EL (cell line): ENCODE measurements around the gene ACSM6.

Experiments used
- DNase-seq: peaks from one replicate; pipeline ENCODE4 v3.0.0-alpha.2; 2016

ACSM6 gene

GRCh38 chr10:95247200-95247880 lies 53.3 kb downstream of the ACSM6 start:
- DNase-seq, result peak; percentile 95

DNA sequence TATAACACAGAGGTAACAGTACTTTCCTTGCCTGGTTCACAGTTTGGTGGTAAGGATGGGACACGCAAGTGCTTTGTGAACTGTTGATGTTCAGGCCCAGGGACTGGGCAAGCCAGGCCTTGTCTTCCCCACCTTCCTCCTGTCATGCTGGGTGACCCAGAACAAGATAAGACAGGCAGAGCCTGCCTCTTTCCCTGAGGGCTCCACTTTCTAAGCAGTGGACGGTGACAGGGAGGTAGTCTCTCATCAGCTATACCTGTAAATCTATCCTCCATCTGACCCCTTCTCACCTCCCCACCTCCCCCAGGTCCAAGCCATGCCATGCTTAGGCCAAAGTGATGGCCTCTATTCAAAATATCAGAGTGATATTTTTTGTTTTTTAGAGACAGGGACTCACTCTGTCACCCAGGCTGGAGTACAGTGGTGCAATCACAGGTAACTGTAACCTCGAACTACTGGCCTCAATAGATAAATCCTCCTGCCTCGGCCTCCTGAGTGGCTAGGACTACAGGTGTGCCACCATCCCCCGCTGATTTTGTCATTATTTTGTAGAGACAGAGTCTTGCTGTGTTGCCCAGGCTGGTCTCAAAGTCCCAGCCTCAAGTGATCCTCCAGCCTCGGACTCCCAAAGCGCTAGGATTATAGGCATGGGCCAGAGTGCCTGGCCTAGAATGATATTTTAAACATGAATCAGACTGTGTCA lies 54.0 kb downstream of the ACSM6 start:
- DNase-seq, result no peak

GRCh38 chr10:95248989-95249388 lies 55.0 kb downstream of the ACSM6 start:
- no peak for DNase-seq

DNA sequence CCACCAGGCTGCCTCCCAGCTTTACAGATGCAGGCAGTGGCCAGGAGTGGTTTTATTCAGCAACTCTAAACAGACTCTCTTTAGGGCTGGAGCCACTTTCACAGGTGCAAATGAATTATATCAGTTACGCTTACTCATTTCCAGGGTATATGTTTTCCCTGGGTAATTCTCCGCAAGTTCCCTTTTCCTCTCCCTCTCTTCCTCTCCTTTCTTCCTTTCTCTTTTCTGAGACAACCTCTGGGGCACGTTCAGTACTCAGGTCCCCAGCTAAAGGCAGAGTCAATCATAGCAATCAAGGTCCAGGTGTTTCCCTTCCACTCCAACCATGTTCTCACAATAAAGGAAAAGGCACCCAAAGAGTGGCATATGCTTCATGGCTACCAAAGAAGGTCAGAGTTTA lies 55.4 kb downstream of the ACSM6 start:
- no peak for DNase-seq

- no peak for DNase-seq
Observed at GRCh38 chr10:95250856-95251255, 56.8 kb downstream of the ACSM6 start.

DNA sequence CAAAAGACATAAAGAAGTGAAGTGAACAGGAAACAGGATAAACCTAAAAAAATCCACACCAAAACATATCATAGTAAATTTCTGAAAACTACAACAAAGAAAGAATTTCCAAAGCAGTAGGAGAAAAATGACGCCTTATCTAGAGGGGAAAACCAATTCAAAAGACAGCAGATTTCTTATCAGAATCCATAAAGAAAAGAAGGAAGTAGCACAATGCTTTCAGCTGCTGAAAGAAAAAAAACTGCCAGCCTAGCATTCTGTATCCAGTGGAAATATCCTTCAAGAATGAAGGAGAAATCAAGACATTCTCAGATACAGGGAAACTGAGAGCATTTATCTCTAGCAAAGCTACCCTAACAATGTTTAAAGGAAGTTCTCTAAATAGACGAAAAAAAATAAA lies 59.0 kb downstream of the ACSM6 start:
- no peak for DNase-seq

DNA sequence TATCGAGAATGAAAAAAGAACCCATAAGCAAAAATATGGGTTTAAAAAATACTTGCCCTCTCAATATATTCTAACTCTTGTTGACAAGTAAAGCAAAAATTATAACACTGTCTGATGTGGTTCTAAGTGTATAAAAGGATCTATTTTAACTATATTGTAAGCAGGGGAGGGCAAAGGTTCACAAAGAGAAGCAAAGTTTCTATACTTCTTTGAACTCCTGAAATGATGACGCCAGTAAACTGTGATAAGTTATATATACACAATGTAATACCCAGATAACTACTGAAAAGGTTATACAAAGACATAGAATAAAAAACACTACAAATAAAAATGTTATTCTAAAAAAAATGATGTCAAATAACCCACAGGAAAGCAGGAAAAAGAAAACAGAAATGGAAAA lies 59.6 kb downstream of the ACSM6 start:
- no peak for DNase-seq

- DNase-seq, result no peak
Observed at GRCh38 chr10:95254629-95255028, 60.6 kb downstream of the ACSM6 start.

- no peak for DNase-seq
Observed at GRCh38 chr10:95256268-95256667, 62.2 kb downstream of the ACSM6 start.

DNA sequence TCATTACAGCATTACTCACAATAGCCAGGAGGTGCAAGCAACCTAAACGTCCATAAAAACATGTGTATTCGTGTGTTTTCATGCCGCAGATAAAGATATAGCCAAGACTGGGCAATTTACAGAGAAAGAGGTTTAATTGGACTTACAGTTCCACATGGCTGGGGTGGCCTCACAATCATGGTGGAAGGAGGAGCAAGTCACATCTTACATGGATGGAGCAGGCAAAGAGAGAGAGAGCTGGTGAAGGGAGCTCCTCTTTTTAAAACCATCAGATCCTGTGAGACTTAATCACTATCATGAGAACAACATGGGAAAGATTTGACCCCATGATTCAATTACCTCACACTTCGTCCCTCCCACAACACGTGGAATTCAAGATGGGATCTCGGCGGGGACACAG lies 63.8 kb downstream of the ACSM6 start:
- no peak for DNase-seq

GRCh38 chr10:95260397-95260881 lies 66.4 kb downstream of the ACSM6 start:
- DNase-seq, result peak; percentile 97

- DNase-seq, result peak; percentile 81
Observed at GRCh38 chr10:95260909-95261552, 67.0 kb downstream of the ACSM6 start.

GRCh38 chr10:95261926-95262325 lies 67.9 kb downstream of the ACSM6 start:
- no peak for DNase-seq

GRCh38 chr10:95262763-95263518 lies 68.9 kb downstream of the ACSM6 start:
- DNase-seq, result no peak

- DNase-seq, result no peak
Observed at GRCh38 chr10:95263864-95264226, 69.8 kb downstream of the ACSM6 start.

DNA sequence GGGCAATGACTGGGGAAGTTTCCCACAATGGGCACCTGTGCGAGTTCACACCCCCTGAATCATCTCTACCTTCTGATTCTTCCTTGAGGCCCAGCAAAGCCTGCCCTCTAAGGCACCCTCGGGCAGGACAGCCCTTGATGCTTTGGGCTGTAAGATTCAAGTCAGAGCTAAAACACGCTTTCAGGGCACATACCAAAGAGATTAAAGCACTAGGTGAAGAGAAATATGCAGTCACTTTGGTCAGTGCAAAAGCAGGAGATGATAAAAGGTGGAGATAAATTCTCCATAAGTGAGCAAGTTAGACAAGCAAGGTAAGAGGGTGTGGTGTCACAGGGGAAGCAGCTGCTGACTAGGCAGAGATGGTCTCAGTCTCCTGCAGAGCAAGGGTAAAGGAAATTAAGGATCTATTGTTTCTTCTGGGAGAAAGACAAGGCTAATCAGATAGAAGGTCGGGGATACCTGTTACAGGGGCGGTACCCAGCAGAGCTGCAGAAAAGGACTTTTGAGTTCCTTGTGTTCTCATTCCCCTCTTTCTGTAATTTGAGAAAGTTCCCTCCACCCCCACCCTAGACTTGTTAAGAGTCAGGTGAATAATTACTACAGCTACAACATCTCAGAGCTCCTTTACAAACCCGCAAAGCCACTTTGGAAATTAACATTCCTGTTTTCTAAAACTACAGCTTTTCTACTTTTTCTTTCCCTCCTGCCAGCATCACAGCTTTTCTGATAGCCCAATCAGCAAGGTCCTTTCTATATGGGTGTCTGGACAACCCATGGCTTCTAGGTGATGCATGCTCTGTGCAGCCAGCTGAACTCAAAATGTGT lies 70.4 kb downstream of the ACSM6 start:
- DNase-seq, result no peak

GRCh38 chr10:95265572-95265971 lies 71.5 kb downstream of the ACSM6 start:
- no peak for DNase-seq

DNA sequence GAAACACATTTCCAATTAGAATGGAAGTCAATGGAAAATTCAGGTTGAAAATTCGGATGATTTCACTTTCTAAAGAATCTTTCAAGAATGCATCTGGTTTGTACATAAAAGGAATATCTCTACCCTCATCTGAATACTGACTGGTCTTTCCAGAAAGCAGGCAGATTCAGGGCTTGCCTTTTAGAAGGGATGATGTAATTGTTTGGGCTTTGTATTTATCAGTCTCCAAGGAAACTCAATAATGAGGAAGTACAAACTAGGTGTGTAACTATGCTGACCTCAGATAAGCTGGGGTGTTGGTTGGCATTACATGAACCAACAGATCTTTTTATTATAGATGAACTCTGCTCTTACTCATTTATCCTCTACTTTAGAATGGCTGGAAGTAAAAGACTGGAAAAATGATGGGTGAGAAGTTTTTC lies 72.6 kb downstream of the ACSM6 start:
- DNase-seq, result peak; percentile 86

DNA sequence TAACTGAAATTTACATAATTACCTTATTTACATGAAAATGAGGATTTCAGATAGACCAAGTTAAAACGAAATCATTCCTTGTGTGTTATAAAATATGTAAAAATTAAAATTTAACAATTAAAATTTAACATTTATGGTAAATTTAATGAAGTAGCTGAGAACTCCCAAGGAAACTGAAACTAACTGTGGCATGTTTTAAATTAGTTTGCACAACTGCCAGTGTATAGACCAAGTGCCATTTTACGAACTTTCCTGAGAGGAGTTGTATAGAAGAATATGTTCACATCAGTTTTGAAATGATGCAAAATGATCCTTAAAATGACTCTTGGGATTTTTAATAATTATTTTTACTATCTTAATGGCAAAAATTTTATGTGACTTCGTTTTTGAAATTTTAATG lies 73.2 kb downstream of the ACSM6 start:
- no peak for DNase-seq

- DNase-seq, result no peak
Observed at GRCh38 chr10:95268438-95268837, 74.4 kb downstream of the ACSM6 start.

GRCh38 chr10:95273393-95274312 lies 79.6 kb downstream of the ACSM6 start:
- peak; percentile 98 for DNase-seq
